T-cell (primary cell): ENCODE data around the gene SSBP3. TPM values are rescaled to one million over a fixed set of nuclear protein-coding genes. Genes with fewer than 3 reads are reported as not detected.

Source experiments
- ATAC-seq, 4 experiments: fragments of 200-7000 bp in 3 of 4; fragments of 150-1000 bp in 1 of 4; cut with Tn5 transposase; replicated peaks in 1 of 4; 1 replicate in 3 of 4; 2 replicates in 1 of 4; pipeline ENCODE4 v1.10.0; 2021; ENCODE audit warnings: moderate library complexity in 3 of 4, mild to moderate bottlenecking in 2 of 4, moderate number of reproducible peaks in 1 of 4
- CTCF ChIA-PET, 2 donors: fragments of 300-600 bp; sonication (Branson Sonifier 250); formaldehyde crosslinking; loops; one replicate each; lab custom pipeline; 2022; ENCODE audit warnings: antibody characterized with exemption in 2 of 2; lab: Charles Lee
- POLR2A ChIA-PET, 2 donors: fragments of 300-600 bp; sonication (Branson Sonifier 250); formaldehyde crosslinking; loops; one replicate each; lab custom pipeline; 2022; ENCODE audit warnings: antibody characterized with exemption in 2 of 2; lab: Charles Lee
- DNase-seq, 35 experiments: peaks; one replicate each; pipeline versions ENCODE4 v3.0.0 to v3.0.0-alpha.2; 2013 to 2023
- H3K27ac ChIP-seq: one replicate; pipeline ENCODE4 v1.5.1; 2013; ENCODE audit warnings: low read length
- H3K27me3 ChIP-seq, 2 experiments: replicated peaks in 1 of 2; 1 replicate in 1 of 2; 2 replicates in 1 of 2; pipeline versions ENCODE4 v1.6.1 to v1.7.0; 2013; ENCODE audit warnings: low read length in 1 of 2, mixed read lengths in 1 of 2; ENCODE audit not compliant: control insufficient read depth in 2 of 2, insufficient read depth in 2 of 2; ENCODE audit errors: extremely low read depth in 1 of 2
- H3K36me3 ChIP-seq, 2 donors: 1 replicate in 1 of 2; 2 replicates in 1 of 2; pipeline versions ENCODE4 v1.6.1 to v1.7.0; 2013; ENCODE audit warnings: low read length in 1 of 2; ENCODE audit not compliant: control insufficient read depth in 2 of 2, insufficient read depth in 1 of 2; ENCODE audit errors: extremely low read depth in 1 of 2
- H3K4me1 ChIP-seq, 2 experiments: 1 replicate in 1 of 2; 2 replicates in 1 of 2; pipeline versions ENCODE4 v1.6.1 to v1.7.0; 2013; ENCODE audit warnings: low read length in 2 of 2, mixed read lengths in 1 of 2; ENCODE audit not compliant: insufficient read depth in 2 of 2, control insufficient read depth in 1 of 2; ENCODE audit errors: extremely low read depth in 1 of 2
- H3K4me3 ChIP-seq, 2 donors: 1 replicate in 1 of 2; 2 replicates in 1 of 2; pipeline versions ENCODE4 v1.5.1 to v1.7.0; 2013; ENCODE audit warnings: mild to moderate bottlenecking in 2 of 2, low read length in 1 of 2, moderate library complexity in 1 of 2; ENCODE audit not compliant: control insufficient read depth in 1 of 2; ENCODE audit errors: extremely low read depth in 1 of 2
- H3K9me3 ChIP-seq: 2 replicates; pipeline ENCODE4 v1.7.0; 2013
- H3K27ac Mint-ChIP-seq, 2 donors: one replicate each; pipeline ENCODE4 v1.8.0; 2020 to 2021; ENCODE audit warnings: mild to moderate bottlenecking in 2 of 2, mixed read lengths in 2 of 2
- H3K27me3 Mint-ChIP-seq, 2 donors: one replicate each; pipeline ENCODE4 v1.8.0; 2021 to 2022; ENCODE audit warnings: mixed read lengths in 2 of 2
- H3K36me3 Mint-ChIP-seq: one replicate; pipeline ENCODE4 v1.8.0; 2021; ENCODE audit warnings: mixed read lengths
- H3K4me1 Mint-ChIP-seq, 3 donors: one replicate each; pipeline ENCODE4 v1.8.0; 2020 to 2022; ENCODE audit warnings: mixed read lengths in 3 of 3, mild to moderate bottlenecking in 1 of 3
- H3K4me3 Mint-ChIP-seq, 3 donors: one replicate each; pipeline ENCODE4 v1.8.0; 2020 to 2022; ENCODE audit warnings: mild to moderate bottlenecking in 3 of 3, mixed read lengths in 3 of 3, moderate library complexity in 3 of 3
- H3K9me3 Mint-ChIP-seq, 3 donors: one replicate each; pipeline ENCODE4 v1.8.0; 2020 to 2022; ENCODE audit warnings: mixed read lengths in 3 of 3
- WGBS: methylation state at CpG from one replicate; pipeline ENCODE4 v1.1.5; 2013; ENCODE audit warnings: missing lambda C conversion rate; ENCODE audit not compliant: insufficient coverage; 5-methylcytosine and 5-hydroxymethylcytosine counted together
- total RNA-seq, 35 experiments: library from RNA in 6 of 35; stranded (reverse) in 6 of 35; fragments of 120-200 nt in 1 of 35; gene quantifications; one replicate each; pipeline versions ENCODE4 v1.2.1 to v1.2.4 and lab custom pipeline; 2013 to 2026

Gene SSBP3
- total RNA-seq, 5 donors from 2014 or later (not counting 1 experiment from before 2014, with no cell fraction given) = 51.5 to 84.5 (median 69.2) TPM

DNA sequence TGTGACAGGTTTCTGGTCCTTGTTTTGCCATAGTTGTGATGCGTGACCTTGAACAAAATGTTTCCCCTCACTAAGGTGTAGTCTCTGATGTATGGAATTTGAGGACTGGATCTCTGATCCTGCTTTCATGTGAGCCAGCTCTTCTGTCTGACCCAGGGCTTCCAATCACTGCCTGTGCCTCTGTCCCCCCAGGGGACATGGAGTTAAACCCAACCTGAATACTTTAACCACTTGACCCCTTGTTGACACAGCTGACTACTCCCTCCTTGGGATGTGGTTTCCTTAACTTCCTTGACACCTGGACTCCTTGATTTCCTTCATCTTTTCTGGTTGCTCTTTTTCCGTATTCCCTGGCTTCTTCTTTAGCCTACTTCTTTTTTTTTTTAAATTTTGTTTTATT, 36.0 kb upstream of the SSBP3 start:
- H3K27me3 ChIP-seq = no peaks in the 10 kb centered on the region
- H3K9me3 Mint-ChIP-seq = no peaks in the 10 kb centered on the region

DNA sequence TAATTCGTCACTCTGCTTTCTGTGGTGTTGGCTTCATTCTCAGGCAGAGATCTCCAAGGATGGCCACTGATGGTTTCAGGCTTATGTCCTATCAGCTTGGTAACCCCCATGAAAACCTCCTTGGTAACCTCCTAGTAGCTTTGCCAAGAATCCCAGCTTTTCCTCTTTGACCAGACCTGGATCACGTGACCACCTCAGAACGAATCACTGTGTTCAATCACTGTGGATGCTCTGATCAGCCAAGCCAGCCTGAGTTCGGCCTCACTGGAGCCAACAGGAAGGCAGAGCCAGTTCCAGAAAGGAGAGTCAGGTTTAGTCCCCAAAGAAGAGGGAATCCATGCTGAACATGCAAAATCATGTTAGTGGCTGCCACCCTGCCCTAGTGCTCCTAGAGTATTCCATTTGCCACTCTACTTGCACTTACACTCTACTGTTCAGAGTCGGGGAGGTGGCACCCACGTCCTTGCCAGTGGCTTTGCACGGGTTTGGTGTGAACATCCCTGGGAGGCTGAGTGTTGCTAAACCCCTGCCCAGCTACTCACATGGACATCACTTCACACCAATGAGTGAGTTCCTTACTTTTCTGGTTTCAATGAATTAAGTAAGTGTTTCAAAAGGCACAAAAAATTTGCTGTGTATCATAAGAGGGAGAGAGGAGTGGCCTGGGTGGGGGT, 33.5 kb upstream of the SSBP3 start:
- ATAC-seq = no peak
- Mint-ChIP-seq H3K36me3 (no peaks in the 10 kb centered on the region), H3K4me1 (peaks cover 0 to 2% (median 0%) of the 10 kb centered on the region in 3 donors), H3K9me3 (no peaks in the 10 kb centered on the region), H3K4me3 (no peak overlapping the region), H3K27me3 (no peaks in the 10 kb centered on the region), H3K27ac (no peak overlapping the region)
- WGBS = 81% methylated on average over 4 of the region's 7 CpGs
- Histone ChIP-seq H3K36me3 (no peaks in the 10 kb centered on the region), H3K27me3 (no peaks in the 10 kb centered on the region), H3K9me3 (no peaks in the 10 kb centered on the region), H3K27ac (no peak overlapping the region), H3K4me1 (no peaks in the 10 kb centered on the region), H3K4me3 (no peak overlapping the region)
- ChIA-PET POLR2A (no interaction called here), CTCF (no interaction called here)
- no peak for DNase-seq

More for the DNA sequence above, 36.0 kb upstream of the SSBP3 start:
- POLR2A ChIA-PET = no interaction called here
- CTCF ChIA-PET = interaction anchor here in 1 of 2 donors (0.5 kb wide), 1 partner anchor 9 kb away, joined by 4 read pairs; no protein-coding TSS in a partner anchor
- no peak for DNase-seq
- Mint-ChIP-seq H3K4me1 (peaks cover 0 to 2% (median 0%) of the 10 kb centered on the region in 3 donors), H3K36me3 (no peaks in the 10 kb centered on the region), H3K27ac (no peak overlapping the region), H3K27me3 (no peaks in the 10 kb centered on the region), H3K4me3 (no peak overlapping the region)
- WGBS = no CpG with 5 or more reads among the region's 2 CpGs
- H3K4me3 ChIP-seq = no peak overlapping the region
- no peaks in the 10 kb centered on the region for H3K36me3 ChIP-seq
- H3K4me1 ChIP-seq = no peaks in the 10 kb centered on the region
- H3K9me3 ChIP-seq = no peaks in the 10 kb centered on the region
- no peak overlapping the region for H3K27ac ChIP-seq
- no peak for ATAC-seq

DNA sequence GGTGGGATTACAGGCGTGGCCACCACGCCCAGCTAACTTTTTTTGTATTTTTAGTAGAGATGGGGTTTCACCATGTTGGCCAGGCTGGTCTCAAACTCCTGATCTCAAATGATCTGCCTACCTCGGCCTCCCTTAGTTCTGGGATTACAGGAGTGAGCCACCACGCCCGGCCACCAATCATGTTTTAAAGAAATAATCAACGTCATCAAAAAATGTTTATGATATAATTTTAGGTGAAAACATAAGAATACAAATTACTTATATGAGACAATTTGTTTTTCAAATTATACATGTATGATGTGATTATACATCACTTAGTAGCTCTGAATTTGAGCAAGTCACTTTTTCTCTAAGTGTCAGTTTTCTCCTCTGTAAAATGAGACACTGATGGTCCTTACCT, 31.6 kb upstream of the SSBP3 start:
- H3K36me3 ChIP-seq = no peaks in the 10 kb centered on the region
- Mint-ChIP-seq H3K4me1 (no peaks in the 10 kb centered on the region), H3K27me3 (no peaks in the 10 kb centered on the region), H3K27ac (no peak overlapping the region), H3K36me3 (no peaks in the 10 kb centered on the region), H3K9me3 (no peaks in the 10 kb centered on the region), H3K4me3 (no peak overlapping the region)
- DNase-seq (no peak), ATAC-seq (no peak)
- no CpG with 5 or more reads among the region's 6 CpGs for WGBS
- no peak overlapping the region for H3K4me3 ChIP-seq
- no peaks in the 10 kb centered on the region for H3K9me3 ChIP-seq
- POLR2A ChIA-PET = no interaction called here
- H3K27ac ChIP-seq = no peak overlapping the region
- no peaks in the 10 kb centered on the region for H3K27me3 ChIP-seq
- H3K4me1 ChIP-seq = no peaks in the 10 kb centered on the region
- CTCF ChIA-PET = no interaction called here

DNA sequence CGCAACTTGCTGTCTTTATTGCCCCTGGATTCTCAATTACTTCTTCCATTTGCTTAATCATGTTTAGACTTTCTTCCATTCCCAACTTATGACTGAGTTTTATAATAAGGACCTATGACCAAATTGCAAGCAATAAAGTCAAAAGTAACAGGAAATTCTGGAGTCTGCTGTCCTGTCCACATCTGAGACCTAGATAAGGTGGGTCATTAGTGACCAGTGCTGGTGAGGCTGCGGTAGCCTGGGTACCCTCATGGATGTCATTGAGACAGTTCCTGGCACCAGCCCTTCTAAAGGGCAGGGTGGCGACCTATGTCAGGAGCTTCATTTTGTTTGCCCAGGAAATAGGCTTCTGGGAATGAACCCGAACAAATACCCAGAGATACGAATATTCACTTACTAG, 30.6 kb upstream of the SSBP3 start:
- Mint-ChIP-seq H3K36me3 (no peaks in the 10 kb centered on the region), H3K27me3 (no peaks in the 10 kb centered on the region), H3K4me1 (no peaks in the 10 kb centered on the region), H3K27ac (no peak overlapping the region), H3K4me3 (no peak overlapping the region), H3K9me3 (no peaks in the 10 kb centered on the region)
- no peak overlapping the region for H3K4me3 ChIP-seq
- ChIA-PET CTCF (no interaction called here), POLR2A (no interaction called here)
- no peak overlapping the region for H3K27ac ChIP-seq
- no peaks in the 10 kb centered on the region for H3K4me1 ChIP-seq
- no peaks in the 10 kb centered on the region for H3K9me3 ChIP-seq
- no peaks in the 10 kb centered on the region for H3K36me3 ChIP-seq
- DNase-seq (no peak), ATAC-seq (no peak)
- no peaks in the 10 kb centered on the region for H3K27me3 ChIP-seq
- 64% methylated on average over 4 of the region's 5 CpGs for WGBS

DNA sequence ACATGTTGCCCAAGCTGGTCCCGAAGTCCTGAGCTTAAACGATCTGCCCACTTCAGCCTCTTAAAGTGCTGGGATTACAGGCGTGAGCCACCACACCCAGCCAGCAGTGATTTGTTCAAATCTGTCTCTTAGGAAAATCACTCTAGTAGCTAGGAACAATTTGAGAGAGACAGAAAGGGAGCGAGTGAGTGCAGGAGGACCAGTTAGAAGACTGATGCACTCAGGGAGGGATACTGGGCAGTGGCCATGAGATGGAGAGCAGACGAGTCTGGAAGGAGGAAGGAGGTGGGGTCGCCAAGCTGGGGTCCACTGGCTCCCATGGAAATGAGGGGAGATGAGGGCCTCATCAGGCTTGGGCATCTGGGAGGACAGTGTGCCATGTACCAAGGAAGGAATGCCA, 23.6 kb upstream of the SSBP3 start:
- Histone ChIP-seq H3K9me3 (no peaks in the 10 kb centered on the region), H3K4me3 (no peak overlapping the region), H3K36me3 (no peaks in the 10 kb centered on the region), H3K4me1 (no peaks in the 10 kb centered on the region), H3K27me3 (no peaks in the 10 kb centered on the region), H3K27ac (no peak overlapping the region)
- WGBS = 92% methylated on average over 4 of the region's 6 CpGs
- ChIA-PET POLR2A (no interaction called here), CTCF (no interaction called here)
- H3K36me3 Mint-ChIP-seq = no peaks in the 10 kb centered on the region
- no peaks in the 10 kb centered on the region for H3K4me1 Mint-ChIP-seq
- no peaks in the 10 kb centered on the region for H3K9me3 Mint-ChIP-seq
- no peak overlapping the region for H3K27ac Mint-ChIP-seq
- ATAC-seq (no peak), DNase-seq (no peak)
- H3K27me3 Mint-ChIP-seq = no peaks in the 10 kb centered on the region
- H3K4me3 Mint-ChIP-seq = no peak overlapping the region

DNA sequence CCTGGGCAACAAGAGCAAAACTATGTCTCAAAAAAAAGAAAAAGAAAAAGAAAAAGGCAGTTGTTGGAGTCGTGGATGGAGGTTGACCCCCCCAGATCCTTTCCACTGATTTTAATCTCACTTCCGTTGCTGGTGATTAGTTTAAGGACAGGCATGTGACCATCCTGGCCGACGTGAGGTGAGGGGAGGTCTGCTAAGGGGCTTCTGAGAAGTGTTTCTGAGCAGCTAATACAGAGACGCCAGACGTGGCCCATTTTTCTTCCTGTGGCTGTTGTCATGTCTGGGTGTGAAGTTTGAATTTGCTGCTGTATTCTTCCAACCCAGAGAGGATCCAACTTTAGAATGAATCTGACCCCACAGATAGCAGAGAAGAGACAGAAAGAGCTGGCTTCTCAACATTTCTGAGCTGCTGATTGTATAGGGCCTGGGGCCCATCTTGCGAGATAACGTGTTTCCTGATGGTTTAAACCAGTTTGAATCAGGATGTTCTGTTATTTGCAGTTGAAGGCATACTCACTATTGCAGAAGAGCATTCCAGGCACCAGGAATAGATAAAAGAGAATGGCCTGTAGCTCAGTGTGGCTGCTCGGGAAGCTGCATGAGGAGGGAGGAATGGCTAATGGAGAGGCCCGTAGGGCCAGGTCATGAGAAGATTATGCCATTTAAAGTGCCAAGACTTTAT, 22.8 kb upstream of the SSBP3 start:
- Histone ChIP-seq H3K36me3 (no peaks in the 10 kb centered on the region), H3K9me3 (no peaks in the 10 kb centered on the region), H3K27ac (no peak overlapping the region), H3K4me3 (no peak overlapping the region), H3K4me1 (no peaks in the 10 kb centered on the region), H3K27me3 (no peaks in the 10 kb centered on the region)
- WGBS = 100% methylated on average over 3 of the region's 10 CpGs
- no peak overlapping the region for H3K4me3 Mint-ChIP-seq
- H3K27me3 Mint-ChIP-seq = no peaks in the 10 kb centered on the region
- H3K9me3 Mint-ChIP-seq = no peaks in the 10 kb centered on the region
- no peaks in the 10 kb centered on the region for H3K4me1 Mint-ChIP-seq
- ATAC-seq = no peak
- H3K36me3 Mint-ChIP-seq = no peaks in the 10 kb centered on the region
- no peak for DNase-seq
- ChIA-PET CTCF (interaction anchor here in 1 of 2 donors (0.6 to 0.7 kb wide), 2 partner anchors 35 to 202 kb away, joined by 3 to 4 read pairs; no protein-coding TSS in a partner anchor), POLR2A (interaction anchor here in 1 of 2 donors (0.7 kb wide), 2 partner anchors 121 to 328 kb away, joined by 3 to 6 read pairs; no protein-coding TSS in a partner anchor)
- no peak overlapping the region for H3K27ac Mint-ChIP-seq
